K562 (cell line): ENCODE results near the gene SOCS2. TPM values are rescaled to one million over a fixed set of nuclear protein-coding genes. Genes with fewer than 3 reads are reported as not detected.

Experiments used
- ATAC-seq: fragments of 200-7000 bp; cut with Tn5 transposase; 3 replicates; pipeline ENCODE4 v1.9.1; 2020; ENCODE audit warnings: moderate library complexity
- BruUV-seq: library from RNA; stranded (reverse); fragments of 400-500 nt; replicated peaks from 2 replicates; lab custom pipeline; 2021; lab: Mats Ljungman, UMichigan
- CTCF ChIA-PET: fragments of 300-600 bp; formaldehyde crosslinking; extraction: SDS; loops from one replicate; lab custom pipeline; 2021; ENCODE audit warnings: low intra/inter-chr PET ratio; lab: Yijun Ruan, JAX
- POLR2A ChIA-PET: fragments of 300-600, 350-650 bp; sonication (Branson Sonifier 250); formaldehyde crosslinking; extraction: SDS; loops from one replicate; lab custom pipeline; 2021; ENCODE audit warnings: antibody characterized with exemption, inconsistent platforms; lab: Yijun Ruan, JAX
- DNase-seq, 4 experiments: peaks; one replicate each; pipeline versions ENCODE4 v3.0.0 to v3.0.0-alpha.2; 2011 to 2018; ENCODE audit warnings: low spot score in 3 of 4, mixed read lengths in 3 of 4; ENCODE audit errors: extremely low read depth in 1 of 4
- FAIRE-seq: peaks from 2 replicates; lab custom pipeline; 2011; peaks lifted over from hg19 to GRCh38; lab: Jason Lieb, UNC
- H2AFZ ChIP-seq: 2 replicates; pipeline ENCODE4 v1.6.0; 2011; ENCODE audit warnings: low read depth, low read length, control low read depth, inconsistent platforms
- H3K27ac ChIP-seq: fragments of 200-600 bp; 3 replicates; pipeline ENCODE4 v1.8.0; 2011; ENCODE audit warnings: low read depth, mild to moderate bottlenecking, control low read depth, inconsistent platforms, low read length, moderate library complexity, mixed read lengths; ENCODE audit errors: extremely low read depth
- H3K27me3 ChIP-seq, 2 experiments: fragments of 300-600 bp in 1 of 2; 2 replicates in 1 of 2; 3 replicates in 1 of 2; pipeline versions ENCODE4 v1.6.0 to v1.8.0; 2011; ENCODE audit warnings: inconsistent platforms in 2 of 2, low read length in 2 of 2, mild to moderate bottlenecking in 1 of 2, mixed read lengths in 1 of 2, moderate library complexity in 1 of 2; ENCODE audit not compliant: control insufficient read depth in 2 of 2, insufficient read depth in 2 of 2
- H3K36me3 ChIP-seq: fragments of 300-600 bp; 3 replicates; pipeline ENCODE4 v1.8.0; 2011; ENCODE audit warnings: mild to moderate bottlenecking, low read length, inconsistent platforms; ENCODE audit not compliant: control insufficient read depth, insufficient read depth
- H3K4me1 ChIP-seq, 2 experiments: fragments of 200-600 bp in 1 of 2; replicated peaks in 1 of 2; 2 replicates in 1 of 2; 3 replicates in 1 of 2; pipeline versions ENCODE4 v1.5.1 to v1.8.0; 2011; ENCODE audit warnings: inconsistent platforms in 2 of 2, low read length in 2 of 2, mild to moderate bottlenecking in 1 of 2, mixed read lengths in 1 of 2, moderate library complexity in 1 of 2; ENCODE audit not compliant: control insufficient read depth in 2 of 2, insufficient read depth in 2 of 2
- H3K4me2 ChIP-seq: 2 replicates; pipeline ENCODE4 v1.6.1; 2011; ENCODE audit warnings: low read length, control low read depth, inconsistent platforms, mixed read lengths; ENCODE audit not compliant: insufficient read depth
- H3K4me3 ChIP-seq: fragments of 200-600 bp; sonication (generic), shearing (Covaris generic); 2 replicates; pipeline ENCODE4 v1.5.1; 2016; ENCODE audit warnings: control low read depth, inconsistent platforms
- H3K79me2 ChIP-seq: fragments of 200-600 bp; 3 replicates; pipeline ENCODE4 v1.8.0; 2011; ENCODE audit warnings: low read length, inconsistent platforms; ENCODE audit not compliant: control insufficient read depth, insufficient read depth
- H3K9ac ChIP-seq, 2 experiments: 2 replicates each; pipeline versions ENCODE4 v1.6.0 to v1.6.1; 2011; ENCODE audit warnings: low read depth in 2 of 2, low read length in 2 of 2, control low read depth in 1 of 2, inconsistent platforms in 1 of 2, mild to moderate bottlenecking in 1 of 2, mixed read lengths in 1 of 2; ENCODE audit not compliant: insufficient read depth in 1 of 2
- H3K9me1 ChIP-seq: one replicate; pipeline ENCODE4 v1.6.0; 2011; ENCODE audit warnings: inconsistent platforms, mild to moderate bottlenecking, low read length, moderate library complexity; ENCODE audit not compliant: control insufficient read depth, insufficient read depth
- H3K9me3 ChIP-seq: replicated peaks from 2 replicates; pipeline ENCODE4 v1.5.1; 2011; ENCODE audit warnings: low read depth, low read length, inconsistent platforms; ENCODE audit not compliant: control insufficient read depth, insufficient read depth
- H4K20me1 ChIP-seq: replicated peaks from 2 replicates; pipeline ENCODE4 v1.6.1; 2011; ENCODE audit warnings: low read length, inconsistent platforms, mixed read lengths; ENCODE audit not compliant: control insufficient read depth, insufficient read depth
- CBFA2T3 ChIP-seq: fragments of 450-650 bp; IDR thresholded peaks from 2 replicates; pipeline ENCODE4 v1.6.1; 2017
- CREBBP ChIP-seq: IDR thresholded peaks from one replicate; pipeline ENCODE4 v1.6.1; 2012; ENCODE audit warnings: low read depth, mild to moderate bottlenecking, control low read depth, inconsistent platforms, low read length
- FOXO4 ChIP-seq: fragments of 450-650 bp; formaldehyde crosslinking; IDR thresholded peaks from 2 replicates; pipeline ENCODE4 v1.4.0; 2020; ENCODE audit warnings: mild to moderate bottlenecking, moderate library complexity
- PPARD ChIP-seq: fragments of 250-450 bp; sonication (Bioruptor Pico); IDR thresholded peaks from 2 replicates; pipeline ENCODE4 v1.8.0; 2022; ENCODE audit warnings: inconsistent platforms, mild to moderate bottlenecking, moderate library complexity
- PRPF4 ChIP-seq: fragments of 200-400 bp; formaldehyde crosslinking; IDR thresholded peaks from one replicate; pipeline ENCODE4 v1.6.1; 2017; ENCODE audit warnings: low read length, low read depth, mild to moderate bottlenecking; ENCODE audit not compliant: insufficient read depth, poor library complexity, severe bottlenecking
- PYGO2 ChIP-seq: fragments of 450-650 bp; IDR thresholded peaks from 2 replicates; pipeline ENCODE4 v1.6.1; 2016; ENCODE audit warnings: mild to moderate bottlenecking, missing genetic modification characterization, moderate library complexity, missing compliant biosample characterization
- RBM39 ChIP-seq: fragments of 200-400 bp; formaldehyde crosslinking; optimal IDR thresholded peaks from 2 replicates; pipeline ENCODE3; 2018; ENCODE audit warnings: low read depth, low read length
- RFX5 ChIP-seq: IDR thresholded peaks from 2 replicates; pipeline ENCODE4 v1.6.1; 2011; ENCODE audit warnings: low read depth, mild to moderate bottlenecking, improper control_type of control experiment, low read length
- RNF219 ChIP-seq: fragments of 250-450 bp; sonication (Bioruptor Pico); IDR thresholded peaks from 2 replicates; pipeline ENCODE4 v1.5.0; 2022; ENCODE audit warnings: mild to moderate bottlenecking
- STAT5B ChIP-seq: fragments of 250-450 bp; sonication (Bioruptor Pico); IDR thresholded peaks from 2 replicates; pipeline ENCODE4 v1.8.0; 2021; ENCODE audit warnings: mild to moderate bottlenecking, inconsistent platforms
- TAF7 ChIP-seq: fragments of 450-650 bp; IDR thresholded peaks from 2 replicates; pipeline ENCODE4 v1.6.1; 2016; ENCODE audit warnings: missing genetic modification characterization, missing compliant biosample characterization
- ZNF212 ChIP-seq: fragments of 450-650 bp; formaldehyde crosslinking; IDR thresholded peaks from 2 replicates; pipeline ENCODE4 v1.4.0; 2020; ENCODE audit warnings: mild to moderate bottlenecking
- ZNF384 ChIP-seq: IDR thresholded peaks from 2 replicates; pipeline ENCODE4 v1.6.1; 2012; ENCODE audit warnings: low read depth, low read length, improper control_type of control experiment
- WGBS: fragments of 100-300 bp; shearing (Covaris generic); methylation state at CpG from one replicate; pipeline ENCODE4 v1.1.6; 2016; ENCODE audit warnings: low coverage, mixed read lengths; ENCODE audit not compliant: insufficient coverage; ENCODE audit errors: missing lambda C conversion rate; 5-methylcytosine and 5-hydroxymethylcytosine counted together
- in situ Hi-C: fragments of 300-500 bp; cut with MboI; formaldehyde crosslinking; loops from 4 replicates; pipeline ENCODE4 v1.15.0; 2018; ENCODE audit warnings: inconsistent platforms, mixed read lengths
- intact Hi-C: fragments of 100-400 bp; cut with micrococcal nuclease; formaldehyde crosslinking; loops from 2 replicates; pipeline ENCODE4 v1.14.2; 2022
- polyA plus RNA-seq, 8 experiments: library from polyadenylated mRNA; depleted of rRNA in 4 of 8; stranded (reverse) in 5 of 8; unstranded in 3 of 8; fragments of >200 nt; fragmentation: Nextera tagmentation in 2 of 8; fragmentation: Illumina TruSeq in 1 of 8; extraction: Ambion mirVana in 2 of 8; extraction: Trizol in 1 of 8; gene quantifications; 2 replicates each; pipeline versions ENCODE4 v1.2.1 to v1.2.3, GENCODE V29; 2011 to 2014; ENCODE audit warnings: inconsistent platforms in 1 of 8, missing spikeins in 1 of 8
- total RNA-seq, 7 experiments: library from RNA; depleted of rRNA in 6 of 7; stranded (reverse); fragments of >200 nt in 6 of 7; fragmentation: Illumina TruSeq in 2 of 7; extraction: Trizol in 2 of 7; gene quantifications; 2 replicates each; pipeline versions ENCODE4 v1.2.1 to v1.2.3, GENCODE V29; 2011 to 2021; ENCODE audit warnings: low replicate concordance in 1 of 7

The SOCS2 gene
- total and polyA plus RNA-seq, 9 of the 15 experiments (the other 6 are each of a cell fraction or from before 2014, with no cell fraction given), result 37.0 to 162 (median 98.7) TPM

- Histone ChIP-seq H3K9me3 (no peaks in the 10 kb centered on the region), H4K20me1 (no peaks in the 10 kb centered on the region), H3K9me1 (no peaks in the 10 kb centered on the region), H2AFZ (no peak overlapping the region), H3K79me2 (no peaks in the 10 kb centered on the region), H3K4me1 (peaks cover 0 to 2% of the 10 kb centered on the region in 2 experiments; a peak in 2 of 5 replicates), H3K27ac (no peak overlapping the region), H3K4me2 (no peak overlapping the region), H3K9ac (no peak overlapping the region), H3K36me3 (no peaks in the 10 kb centered on the region), H3K27me3 (no peaks in the 10 kb centered on the region), H3K4me3 (no peak overlapping the region)
- BruUV-seq, result no TSS peak
- in situ Hi-C loops, result no loop called here
- no peak for ATAC-seq
- intact Hi-C loops, result no loop called here
- POLR2A ChIA-PET, result no interaction called here
- TF ChIP-seq PYGO2 (tag) (no peak), ZNF384 (peak; percentile 21; the same call in 1 of the 2 replicates), CBFA2T3 (0 out of 2 replicates have a peak, but pooled peaks have one; percentile 27), CREBBP (no peak)
- WGBS, result 31% methylated on average over 2 of the region's 2 CpGs
- no peak for FAIRE-seq
- CTCF ChIA-PET, result no interaction called here
- no peak for DNase-seq
Observed at GRCh38 chr12:93614917-93615596, 42.6 kb downstream of the SOCS2 start.

GRCh38 chr12:93616584-93617101 lies 44.2 kb downstream of the SOCS2 start:
- Histone ChIP-seq H3K9me3 (no peaks in the 10 kb centered on the region), H3K27ac (no peak overlapping the region), H3K36me3 (no peaks in the 10 kb centered on the region), H2AFZ (no peak overlapping the region), H3K27me3 (no peaks in the 10 kb centered on the region), H3K4me3 (no peak overlapping the region), H3K4me1 (peaks cover 0 to 2% of the 10 kb centered on the region in 2 experiments; a peak in 2 of 5 replicates), H3K4me2 (no peak overlapping the region), H3K9me1 (no peaks in the 10 kb centered on the region), H3K9ac (no peak overlapping the region), H4K20me1 (no peaks in the 10 kb centered on the region), H3K79me2 (no peaks in the 10 kb centered on the region)
- intact Hi-C loops (no loop called here), in situ Hi-C loops (no loop called here)
- no TSS peak for BruUV-seq
- no peak for FAIRE-seq
- no peak for DNase-seq
- CTCF ChIA-PET, result no interaction called here
- ATAC-seq, result no peak
- WGBS, result 71% methylated on average over 8 of the region's 8 CpGs
- POLR2A ChIA-PET, result no interaction called here
- no peak for TF ChIP-seq RNF219 (CRISPR knock-in tag)
- no peak for TF ChIP-seq RBM39
- TF ChIP-seq TAF7 (tag), result no peak
- TF ChIP-seq PRPF4, result no peak
- no peak for TF ChIP-seq PPARD
- no peak for TF ChIP-seq ZNF212
- TF ChIP-seq RFX5, result no peak
- TF ChIP-seq STAT5B (CRISPR knock-in tag), result no peak
- no peak for TF ChIP-seq FOXO4
